BE2C (cell line): ENCODE data around the gene TEX29.

ENCODE experiments used
- DNase-seq: peaks from one replicate; pipeline ENCODE4 v3.0.0-alpha.2; 2020
- H3K27me3 ChIP-seq: fragments of 250-450 bp; sonication (Bioruptor Pico); 2 replicates; pipeline ENCODE4 v1.5.1; 2020; ENCODE audit warnings: mild to moderate bottlenecking
- H3K36me3 ChIP-seq: fragments of 250-450 bp; sonication (Bioruptor Pico); 2 replicates; pipeline ENCODE4 v1.5.1; 2020; ENCODE audit warnings: mild to moderate bottlenecking
- H3K4me1 ChIP-seq: fragments of 250-450 bp; sonication (Bioruptor Pico); 2 replicates; pipeline ENCODE4 v1.5.1; 2020
- H3K4me3 ChIP-seq: 2 replicates; pipeline ENCODE4 v1.5.1; 2011; ENCODE audit warnings: low read depth, low read length
- H3K9me3 ChIP-seq: fragments of 250-450 bp; sonication (Bioruptor Pico); 2 replicates; pipeline ENCODE4 v1.5.1; 2020
- CTCF ChIP-seq: IDR thresholded peaks from 2 replicates; pipeline ENCODE4 v1.5.1; 2012; ENCODE audit warnings: mild to moderate bottlenecking, low read depth, low read length

TEX29 gene

GRCh38 chr13:111361873-111362648, 41.6 kb downstream of the TEX29 start:
- TF ChIP-seq CTCF, result no peak
- Histone ChIP-seq H3K9me3 (no peaks in the 10 kb centered on the region), H3K4me1 (no peaks in the 10 kb centered on the region), H3K27me3 (peaks cover 34% of the 10 kb centered on the region), H3K36me3 (no peaks in the 10 kb centered on the region), H3K4me3 (no peak overlapping the region)
- DNase-seq, result no peak

GRCh38 chr13:111363121-111363520, 42.7 kb downstream of the TEX29 start:
- DNase-seq, result no peak
- Histone ChIP-seq H3K4me3 (no peak overlapping the region), H3K4me1 (no peaks in the 10 kb centered on the region), H3K9me3 (no peaks in the 10 kb centered on the region), H3K27me3 (peaks cover 33% of the 10 kb centered on the region), H3K36me3 (no peaks in the 10 kb centered on the region)
- no peak for TF ChIP-seq CTCF

- no peaks in the 10 kb centered on the region for H3K36me3 ChIP-seq
- H3K4me3 ChIP-seq, result no peak overlapping the region
- no peaks in the 10 kb centered on the region for H3K9me3 ChIP-seq
- peaks cover 33% of the 10 kb centered on the region for H3K27me3 ChIP-seq
- H3K4me1 ChIP-seq, result no peaks in the 10 kb centered on the region
- no peak for DNase-seq
- no peak for TF ChIP-seq CTCF
Measured at GRCh38 chr13:111363591-111363990, 43.1 kb downstream of the TEX29 start.

GRCh38 chr13:111365149-111366005, 44.9 kb downstream of the TEX29 start:
- Histone ChIP-seq H3K4me1 (no peaks in the 10 kb centered on the region), H3K27me3 (peaks cover 38% of the 10 kb centered on the region), H3K4me3 (no peak overlapping the region), H3K9me3 (no peaks in the 10 kb centered on the region), H3K36me3 (no peaks in the 10 kb centered on the region)
- DNase-seq, result no peak
- TF ChIP-seq CTCF, result no peak

- Histone ChIP-seq H3K36me3 (no peaks in the 10 kb centered on the region), H3K4me1 (no peaks in the 10 kb centered on the region), H3K9me3 (no peaks in the 10 kb centered on the region), H3K27me3 (peaks cover 49% of the 10 kb centered on the region), H3K4me3 (no peak overlapping the region)
- no peak for DNase-seq
- no peak for TF ChIP-seq CTCF
Measured at GRCh38 chr13:111367340-111367739, 46.9 kb downstream of the TEX29 start.

- TF ChIP-seq CTCF, result no peak
- DNase-seq, result no peak
Measured at GRCh38 chr13:111368091-111368490, 47.6 kb downstream of the TEX29 start.

More at GRCh38 chr13:111368091-111368490, 47.6 kb downstream of the TEX29 start:
- Histone ChIP-seq H3K9me3 (no peaks in the 10 kb centered on the region), H3K27me3 (peaks cover 43% of the 10 kb centered on the region), H3K4me3 (no peak overlapping the region), H3K36me3 (no peaks in the 10 kb centered on the region), H3K4me1 (no peaks in the 10 kb centered on the region)
